ENCODE data around the gene TNFRSF11A. TPM values are rescaled to one million over a fixed set of nuclear protein-coding genes. Genes with fewer than 3 reads are reported as not detected.

The TNFRSF11A gene
- total RNA-seq, 1 experiment from 2014 or later = 3.2 TPM

GRCh38 chr18:62287781-62288664 lies 37.1 kb upstream of the TNFRSF11A start:
- no peaks in the 10 kb centered on the region for H3K9me3 ChIP-seq (ENCODE audit: control insufficient read depth in 1 of 2, insufficient read depth in 1 of 2, low read depth in 1 of 2, low read length in 2 of 2)
- TF ChIP-seq ZNF274 (IDR thresholded peaks at IDR 0.05; ENCODE audit: low read depth, low read length) (no peak), SIN3A (IDR thresholded peaks at IDR 0.05; ENCODE audit: low read depth) (no peak), CEBPB (IDR thresholded peaks at IDR 0.05; ENCODE audit: low read depth) (no peak), SRF (IDR thresholded peaks at IDR 0.05; ENCODE audit: low read depth) (no peak), JUND (IDR thresholded peaks at IDR 0.05) (no peak), EZH2phosphoT487 (IDR thresholded peaks at IDR 0.05; ENCODE audit: borderline replicate concordance) (no peak), EZH2 (IDR thresholded peaks at IDR 0.05) (no peak), CTCF (IDR thresholded peaks at IDR 0.05 in 2 of 3, conservative IDR thresholded peaks at IDR 0.05 in 1 of 3; ENCODE audit: borderline replicate concordance in 1 of 3, insufficient read depth in 1 of 3, low read depth in 2 of 3, low read length in 2 of 3) (no peak), REST (IDR thresholded peaks at IDR 0.05; ENCODE audit: low read depth) (no peak), CBX3 (IDR thresholded peaks at IDR 0.05; ENCODE audit: low read depth) (no peak), MAX (IDR thresholded peaks at IDR 0.05) (no peak), EGR1 (IDR thresholded peaks at IDR 0.05; ENCODE audit: low read depth) (no peak), POLR2A (IDR thresholded peaks at IDR 0.05; ENCODE audit: borderline replicate concordance, extremely low read depth, insufficient read depth, insufficient read length) (no peak), SP1 (IDR thresholded peaks at IDR 0.05; ENCODE audit: low read depth) (no peak), RAD21 (IDR thresholded peaks at IDR 0.05; ENCODE audit: low read depth) (no peak), ATF3 (IDR thresholded peaks at IDR 0.05) (no peak), FOSL1 (IDR thresholded peaks at IDR 0.05; ENCODE audit: low read depth) (no peak), ZBTB33 (IDR thresholded peaks at IDR 0.05; ENCODE audit: extremely low read depth, insufficient replicate concordance, low read length) (no peak)
- H3K4me2 ChIP-seq (ENCODE audit: low read length) = no peak overlapping the region
- POLR2A ChIA-PET = no interaction called here
- peaks cover 0 to 1% of the 10 kb centered on the region in 2 experiments; a peak in 1 of 4 replicates for H3K36me3 ChIP-seq (ENCODE audit: control insufficient read depth in 1 of 2, insufficient read depth in 2 of 2, low read length in 2 of 2)
- RAD21 ChIA-PET (ENCODE audit: low non-redundant PET in 1 of 2, low total read pairs in 2 of 2, uncharacterized antibody in 2 of 2, unreplicated experiment in 2 of 2) = no interaction called here
- intact Hi-C loops (cut with micrococcal nuclease) = no loop called here
- CTCF ChIA-PET = no interaction called here
- DNase-seq (ENCODE audit: low read depth, low spot score) (no peak), ATAC-seq (no peak)
- no peak overlapping the region for H2AFZ ChIP-seq (ENCODE audit: low read depth, low read length, poor library complexity, severe bottlenecking)
- no peak overlapping the region for H3K9ac ChIP-seq (ENCODE audit: low read length)
- H3K27ac ChIP-seq (ENCODE audit: low read depth, low read length) = no peak overlapping the region
- H3K79me2 ChIP-seq (ENCODE audit: insufficient read depth, low read length) = no peaks in the 10 kb centered on the region
- H3K4me3 ChIP-seq (replicated peaks in 1 of 2; ENCODE audit: low read depth in 1 of 2, low read length in 2 of 2) = no peak overlapping the region
- H3K27me3 ChIP-seq (ENCODE audit: insufficient read depth, low read length) = no peaks in the 10 kb centered on the region
- no peaks in the 10 kb centered on the region for H3K4me1 ChIP-seq (ENCODE audit: control insufficient read depth in 1 of 2, insufficient read depth in 2 of 2, low read length in 2 of 2)
- no TSS peak for BruUV-seq (replicated peaks)
- no peaks in the 10 kb centered on the region for H4K20me1 ChIP-seq (ENCODE audit: insufficient read depth)
- no peaks in the 10 kb centered on the region for H3K9me2 ChIP-seq (ENCODE audit: insufficient read depth)

Measured in HCT116 (cell line).